Epithelial cell of prostate (primary cell): ENCODE data around the gene ZBTB8B.
A peak's percentile ranks its signal among the peaks of the same experiment; 100 is the strongest.
"Not testable (repeated sequence)": the region's sequence is repeated elsewhere in the genome, so short reads cannot be mapped to it uniquely, and the experiment has no call there.

Experiments
- DNase-seq: peaks from one replicate; pipeline ENCODE4 v3.0.0-alpha.2; 2011; ENCODE audit warnings: low read depth, low spot score
- H3K27ac ChIP-seq: fragments of 450-650 bp; 2 replicates; pipeline ENCODE4 v1.5.1; 2017; ENCODE audit warnings: mild to moderate bottlenecking

ZBTB8B gene

GRCh38 chr1:32468791-32469190 is 3.9 kb downstream of the ZBTB8B start:
- no peak overlapping the region for H3K27ac ChIP-seq
- no peak for DNase-seq

- no peak overlapping the region for H3K27ac ChIP-seq
- no peak for DNase-seq
These were observed 5.6 kb downstream of the ZBTB8B start for GRCh38 chr1:32470431-32470830.

GRCh38 chr1:32470991-32471694 is 6.3 kb downstream of the ZBTB8B start:
- no peak overlapping the region for H3K27ac ChIP-seq
- no peak for DNase-seq

- no peak for DNase-seq
- H3K27ac ChIP-seq = no peak overlapping the region
These were observed 7.0 kb downstream of the ZBTB8B start for GRCh38 chr1:32471695-32472362.

- not testable (repeated sequence) for H3K27ac ChIP-seq, DNase-seq
These were observed 8.1 kb downstream of the ZBTB8B start for GRCh38 chr1:32472966-32473365.

GRCh38 chr1:32474954-32475353 is 10.1 kb downstream of the ZBTB8B start:
- no peak overlapping the region for H3K27ac ChIP-seq
- DNase-seq = no peak

GRCh38 chr1:32480003-32480402 is 15.1 kb downstream of the ZBTB8B start:
- no peak overlapping the region for H3K27ac ChIP-seq
- no peak for DNase-seq

- no peak for DNase-seq
- no peak overlapping the region for H3K27ac ChIP-seq
These were observed 15.9 kb downstream of the ZBTB8B start for GRCh38 chr1:32480761-32481160.

- not testable (repeated sequence) for DNase-seq, H3K27ac ChIP-seq
These were observed 16.9 kb downstream of the ZBTB8B start for GRCh38 chr1:32481788-32482187.

- no peak overlapping the region for H3K27ac ChIP-seq
- DNase-seq = no peak
These were observed 20.8 kb downstream of the ZBTB8B start for GRCh38 chr1:32485554-32486255.

GRCh38 chr1:32486463-32487113 is 21.7 kb downstream of the ZBTB8B start:
- DNase-seq = no peak
- H3K27ac ChIP-seq = no peak overlapping the region

GRCh38 chr1:32487182-32487581 is 22.3 kb downstream of the ZBTB8B start:
- no peak overlapping the region for H3K27ac ChIP-seq
- no peak for DNase-seq

GRCh38 chr1:32489774-32490454 is 25.0 kb downstream of the ZBTB8B start:
- DNase-seq = no peak
- no peak overlapping the region for H3K27ac ChIP-seq

GRCh38 chr1:32491386-32491785 is 26.5 kb downstream of the ZBTB8B start:
- no peak for DNase-seq
- no peak overlapping the region for H3K27ac ChIP-seq

GRCh38 chr1:32494196-32494595 is 29.3 kb downstream of the ZBTB8B start:
- H3K27ac ChIP-seq = no peak overlapping the region
- peak; percentile 14 for DNase-seq

- no peak overlapping the region for H3K27ac ChIP-seq
- no peak for DNase-seq
These were observed 30.0 kb downstream of the ZBTB8B start for GRCh38 chr1:32494711-32495337.

GRCh38 chr1:32496127-32496526 is 31.3 kb downstream of the ZBTB8B start:
- peak overlapping the region; percentile 60 for H3K27ac ChIP-seq
- DNase-seq = no peak

GRCh38 chr1:32498751-32499150 is 33.9 kb downstream of the ZBTB8B start:
- DNase-seq = no peak

GRCh38 chr1:32500387-32501209 is 35.7 kb downstream of the ZBTB8B start:
- peak overlapping the region; percentile 80 for H3K27ac ChIP-seq
- DNase-seq = no peak

More at GRCh38 chr1:32498751-32499150, 33.9 kb downstream of the ZBTB8B start:
- no peak overlapping the region for H3K27ac ChIP-seq
